Cortex of kidney (tissue), 1 donor: Measurements from ENCODE around the gene NHLRC2.

Experiments used
- DNase-seq: peaks from one replicate; lab custom pipeline; 2025; lab: John Stamatoyannopoulos, UW

NHLRC2 gene

GRCh38 chr10:113911113-113911512 lies 56.7 kb downstream of the NHLRC2 start:
- DNase-seq = no peak

GRCh38 chr10:113911839-113912238 lies 57.4 kb downstream of the NHLRC2 start:
- no peak for DNase-seq

DNA sequence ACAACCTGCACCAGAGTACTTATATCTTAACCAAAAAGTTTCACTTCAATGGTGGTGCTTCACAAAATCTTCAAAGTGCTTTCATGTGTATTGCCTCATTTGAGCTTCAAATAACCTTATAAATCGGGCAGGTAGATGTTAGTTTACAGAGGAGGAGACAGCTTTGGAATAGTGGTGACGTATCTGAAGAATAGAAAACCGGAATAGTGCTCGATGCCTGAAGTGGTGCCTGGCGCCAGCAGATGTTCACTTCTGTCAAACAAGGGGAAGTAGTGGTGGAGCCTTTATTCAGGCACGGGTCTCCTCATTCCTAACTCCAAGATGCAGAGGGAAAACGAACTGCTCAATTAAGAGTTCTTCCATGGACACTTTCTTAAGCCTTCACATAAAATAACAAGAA lies 58.1 kb downstream of the NHLRC2 start:
- no peak for DNase-seq

DNA sequence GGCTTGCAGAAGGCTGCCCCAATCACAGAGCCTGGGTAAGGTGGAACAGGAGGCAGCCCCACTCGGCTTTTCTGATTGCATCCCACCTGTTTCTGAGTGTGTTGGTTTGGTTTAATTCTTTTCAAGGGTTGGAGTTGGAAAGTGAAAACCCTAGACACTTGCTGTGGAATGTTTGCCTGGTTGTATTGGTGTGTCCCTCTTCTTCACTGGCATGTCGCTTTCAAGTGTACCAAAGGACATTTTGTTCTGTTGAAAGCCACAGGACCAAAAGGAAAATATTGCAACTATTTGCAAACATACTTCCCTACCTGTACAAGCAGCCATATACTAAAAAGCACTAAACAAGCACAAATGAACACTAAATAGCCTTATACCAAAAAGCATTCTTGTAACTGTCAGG lies 60.5 kb downstream of the NHLRC2 start:
- no peak for DNase-seq

DNA sequence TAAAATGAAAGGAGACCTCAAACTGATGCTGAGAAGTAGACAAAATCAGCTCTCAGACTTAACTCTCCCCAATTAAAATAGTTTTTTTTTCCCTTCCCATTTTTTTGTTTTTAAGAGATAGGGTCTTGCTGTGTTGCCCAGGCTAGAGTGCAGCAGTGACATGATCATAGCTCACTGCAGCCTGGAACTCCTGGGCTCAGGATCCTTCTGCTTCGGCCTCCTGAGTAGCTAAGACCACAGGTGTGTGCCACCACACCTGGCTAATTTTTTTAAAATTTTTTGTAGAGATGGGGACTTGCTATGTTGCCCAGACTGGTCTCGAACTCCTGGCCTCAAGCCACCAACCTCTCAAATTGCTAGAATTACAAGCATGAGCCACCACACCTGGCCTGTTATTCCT lies 61.1 kb downstream of the NHLRC2 start:
- DNase-seq = no peak

DNA sequence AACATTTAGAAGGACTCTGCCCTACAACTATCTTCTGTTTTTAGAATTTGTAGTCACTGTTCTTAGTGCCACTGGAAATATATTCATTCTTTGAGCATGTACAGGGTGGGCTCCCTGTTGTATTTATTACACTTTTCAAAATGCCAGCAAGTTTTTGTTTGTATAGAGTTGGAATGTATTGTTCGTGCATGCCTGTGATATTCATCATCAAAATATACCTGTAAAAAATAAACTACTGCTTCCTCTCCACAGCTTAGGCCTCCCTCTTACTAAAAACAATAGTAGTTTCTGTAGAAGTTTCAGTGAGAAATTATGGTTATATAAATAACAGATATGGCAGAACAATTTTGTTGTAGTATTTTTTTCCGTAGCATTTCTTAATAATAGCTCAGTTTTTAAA lies 61.6 kb downstream of the NHLRC2 start:
- DNase-seq = no peak

GRCh38 chr10:113917636-113918035 lies 63.2 kb downstream of the NHLRC2 start:
- DNase-seq = no peak

GRCh38 chr10:113920114-113920513 lies 65.7 kb downstream of the NHLRC2 start:
- DNase-seq = no peak

- no peak for DNase-seq
Observed at GRCh38 chr10:113920875-113921274, 66.4 kb downstream of the NHLRC2 start.

DNA sequence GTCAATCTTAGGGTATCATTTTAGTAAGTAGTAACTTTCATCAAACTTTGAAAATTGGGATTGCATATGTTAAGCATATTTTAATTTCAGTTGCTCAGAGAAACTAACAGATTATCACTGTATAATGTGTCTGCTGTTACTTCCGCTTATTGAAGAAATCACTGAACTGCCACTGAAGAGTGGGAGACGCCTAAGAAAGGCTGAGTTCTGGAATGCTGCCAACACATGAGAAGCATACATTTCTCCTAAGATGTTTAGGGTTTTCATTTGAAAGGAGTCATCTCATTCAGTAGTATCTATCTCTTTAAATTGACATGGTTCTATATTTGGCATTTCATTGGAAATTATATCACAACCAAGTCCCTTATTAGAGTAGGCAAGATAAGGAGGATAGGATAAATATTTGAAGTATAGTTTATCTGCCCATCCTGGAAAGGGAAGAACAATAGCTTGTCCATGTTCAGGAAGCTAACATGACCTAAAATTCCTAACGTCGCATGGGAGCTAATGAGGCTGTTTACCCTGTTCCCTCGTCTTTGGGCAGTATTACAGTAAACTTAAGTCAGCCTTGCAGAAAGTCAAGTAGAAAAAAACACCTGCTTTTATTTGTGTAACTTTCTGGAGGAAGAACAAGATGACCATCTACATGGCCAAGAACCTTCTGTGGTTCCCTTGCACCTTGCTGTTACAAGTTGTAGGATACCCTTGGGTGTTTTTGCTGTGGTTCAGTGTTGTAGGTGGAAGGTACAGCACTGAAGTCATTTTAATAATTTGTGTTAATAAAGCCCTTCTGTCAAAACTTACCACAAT lies 67.3 kb downstream of the NHLRC2 start:
- no peak for DNase-seq

DNA sequence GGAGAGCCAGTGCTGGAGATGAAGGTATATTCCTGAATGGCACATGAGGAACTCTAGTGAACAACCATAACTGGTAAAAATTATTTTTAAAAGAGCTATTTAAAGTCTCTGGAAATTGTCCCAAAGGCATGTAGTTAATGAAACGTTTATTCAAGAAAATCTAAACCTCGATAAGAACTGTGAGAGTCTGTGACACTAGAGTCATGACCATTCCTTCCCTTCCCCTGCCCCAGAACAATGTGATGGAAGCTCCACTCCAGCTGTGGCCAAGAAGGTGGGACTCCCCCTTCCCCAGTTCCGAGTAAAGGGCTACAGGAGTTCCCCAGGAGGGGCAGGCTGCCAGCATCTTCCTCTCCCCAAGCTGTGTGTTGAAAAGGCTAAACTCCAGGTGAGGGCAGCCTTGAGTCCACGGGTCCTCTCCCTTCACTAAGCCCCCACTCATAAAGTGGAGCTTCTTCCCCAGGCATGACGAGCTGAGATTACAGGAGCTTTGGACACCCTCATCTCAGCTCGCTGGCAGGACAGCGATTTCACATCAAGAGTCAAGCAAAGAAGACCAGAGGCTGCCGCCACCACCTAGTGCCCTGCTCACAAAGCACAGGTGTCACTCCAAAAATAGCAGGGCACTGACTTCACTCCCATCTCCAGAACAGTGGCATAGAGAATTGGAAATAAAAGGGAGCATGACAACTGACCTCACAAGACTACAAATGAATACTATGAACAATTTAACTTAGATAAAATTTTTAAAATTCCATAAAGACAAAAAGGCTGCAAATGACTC lies 68.5 kb downstream of the NHLRC2 start:
- DNase-seq = no peak

DNA sequence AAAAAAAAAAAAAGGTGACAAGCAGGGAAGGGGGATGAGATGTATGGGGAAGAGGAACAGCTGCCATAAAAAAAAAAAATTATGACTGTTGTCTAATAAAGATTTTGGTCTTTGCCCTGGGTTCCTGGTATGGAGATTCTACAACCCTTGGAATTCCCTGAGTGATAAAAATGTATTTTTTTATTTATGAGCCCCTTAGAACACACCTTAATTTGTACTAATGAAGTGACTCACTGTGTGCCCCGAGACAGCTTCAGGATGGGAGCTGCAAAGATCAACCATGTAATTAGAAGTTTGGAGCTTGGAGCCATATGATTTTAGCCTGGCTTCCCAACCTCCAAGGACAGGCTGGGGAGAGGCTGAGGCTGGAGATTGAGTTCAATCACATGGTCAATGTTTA lies 69.7 kb downstream of the NHLRC2 start:
- DNase-seq = no peak

DNA sequence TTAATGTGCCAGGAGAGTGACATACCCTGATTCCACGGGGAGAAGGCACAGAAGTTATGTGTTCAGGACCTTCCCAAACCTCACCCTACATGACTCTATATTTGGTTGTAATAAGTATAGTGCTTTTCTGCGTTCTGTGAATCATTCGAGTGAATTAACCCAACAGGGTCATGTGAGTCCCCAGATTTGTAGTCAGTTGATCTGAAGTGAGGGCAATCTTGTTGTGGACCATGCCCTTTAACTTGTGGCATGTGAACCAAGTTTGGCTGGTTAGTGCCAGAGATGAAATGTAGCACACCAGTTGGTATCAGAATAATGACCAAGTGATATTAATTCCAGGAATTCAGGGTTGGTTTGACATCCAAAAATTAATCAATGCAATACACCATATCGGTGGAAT lies 70.2 kb downstream of the NHLRC2 start:
- no peak for DNase-seq

DNA sequence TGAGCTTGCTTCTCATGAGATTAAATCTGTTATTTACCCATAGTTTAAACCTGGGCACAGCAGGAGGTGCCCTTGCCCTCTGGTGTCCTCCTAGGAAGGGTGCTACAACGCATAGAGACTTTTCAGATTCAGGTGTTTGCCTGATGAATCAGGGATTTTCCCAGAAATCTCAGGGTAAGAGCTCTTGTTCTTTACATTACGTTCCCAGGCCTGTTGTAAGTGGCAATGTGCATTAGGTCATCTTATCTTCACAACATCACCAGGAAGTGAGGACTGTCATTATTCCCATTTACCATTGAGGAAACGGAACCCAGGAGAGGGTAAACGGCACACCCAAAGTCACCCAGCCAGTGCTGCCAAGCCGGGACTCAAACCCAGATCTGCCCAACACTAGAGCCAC lies 73.0 kb downstream of the NHLRC2 start:
- no peak for DNase-seq

DNA sequence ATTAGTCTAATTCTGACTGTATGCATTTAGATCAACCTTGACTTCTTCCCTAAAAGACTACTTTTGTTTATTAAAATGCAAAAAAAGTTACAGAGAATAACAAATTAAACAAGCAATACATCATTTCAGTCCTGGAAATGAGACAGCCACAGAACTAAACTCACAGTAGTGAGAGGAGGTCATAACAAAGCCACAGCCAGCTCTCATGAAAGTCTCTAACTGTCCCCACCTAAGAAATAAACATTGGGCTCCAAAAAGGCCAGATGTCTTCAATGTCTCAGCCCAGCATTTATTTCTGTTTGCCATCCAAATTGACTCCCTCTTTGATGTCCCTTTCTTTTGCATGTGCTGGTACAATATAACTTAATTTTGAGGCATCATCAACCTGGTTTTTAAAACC lies 74.4 kb downstream of the NHLRC2 start:
- DNase-seq = no peak

DNA sequence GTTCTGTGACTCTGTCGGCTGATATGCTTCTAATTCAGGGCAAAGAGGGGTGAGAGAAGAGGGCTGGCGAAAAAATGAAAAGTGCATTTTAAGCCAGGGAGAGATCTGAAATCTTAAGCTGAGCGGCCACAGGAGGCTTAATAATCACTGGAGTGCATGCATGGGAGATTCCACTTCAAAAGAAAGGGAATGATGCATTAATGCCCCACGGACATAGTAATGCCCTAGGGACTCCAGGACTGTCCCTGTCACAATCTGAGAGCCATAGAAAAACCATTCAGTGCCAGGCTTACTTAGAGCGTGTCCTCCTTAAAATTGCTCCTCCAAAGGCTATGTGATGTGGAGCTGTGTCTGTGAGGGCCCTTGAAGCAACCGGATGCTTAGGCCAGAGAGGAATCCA lies 75.1 kb downstream of the NHLRC2 start:
- no peak for DNase-seq

DNA sequence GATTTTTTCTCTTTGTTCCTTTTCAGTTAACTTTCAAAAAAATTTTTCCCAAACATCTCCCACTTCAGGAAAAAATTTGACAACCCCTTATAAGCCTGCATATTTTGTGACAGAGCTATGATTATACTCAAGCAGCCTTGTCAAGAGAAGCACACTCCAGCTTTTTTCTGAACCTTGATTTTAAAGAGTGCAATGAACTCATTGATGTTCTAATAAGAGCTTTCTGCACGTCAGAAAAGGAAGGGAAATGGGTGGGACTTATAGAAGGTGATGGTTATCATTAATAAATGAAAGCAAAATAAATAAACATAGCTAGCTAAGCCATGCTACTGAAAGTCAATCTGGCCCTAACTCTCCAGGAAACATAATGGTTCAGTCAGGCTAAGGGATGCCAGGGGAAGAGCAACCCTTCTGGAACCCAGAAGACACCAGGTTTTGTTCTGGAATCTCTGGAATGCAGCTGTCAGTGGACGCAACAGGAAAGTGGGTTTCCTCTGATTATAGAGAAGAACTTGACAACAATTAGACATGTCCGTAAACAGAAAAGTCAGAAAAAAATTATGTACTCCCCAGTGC lies 76.1 kb downstream of the NHLRC2 start:
- no peak for DNase-seq

DNA sequence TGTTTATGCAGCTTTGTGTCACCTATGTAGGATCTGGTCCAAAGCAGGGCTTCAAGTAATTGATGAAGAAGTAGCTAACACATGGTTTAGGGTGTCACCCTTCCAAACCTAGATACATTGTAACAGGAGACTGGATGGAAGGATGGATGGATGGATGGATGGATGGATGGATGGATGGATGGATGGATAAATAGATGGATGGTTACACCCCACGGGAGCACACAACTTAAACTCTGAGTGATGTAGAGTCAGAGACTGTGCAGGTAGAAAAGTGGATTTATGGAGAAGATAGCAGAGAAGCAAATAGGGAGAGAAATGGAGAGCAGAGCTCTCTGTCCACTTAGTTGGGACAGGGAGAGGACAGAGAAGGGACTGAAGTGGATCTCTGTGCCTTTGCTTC lies 78.4 kb downstream of the NHLRC2 start:
- no peak for DNase-seq

- no peak for DNase-seq
Observed at GRCh38 chr10:113933894-113934532, 79.6 kb downstream of the NHLRC2 start.

DNA sequence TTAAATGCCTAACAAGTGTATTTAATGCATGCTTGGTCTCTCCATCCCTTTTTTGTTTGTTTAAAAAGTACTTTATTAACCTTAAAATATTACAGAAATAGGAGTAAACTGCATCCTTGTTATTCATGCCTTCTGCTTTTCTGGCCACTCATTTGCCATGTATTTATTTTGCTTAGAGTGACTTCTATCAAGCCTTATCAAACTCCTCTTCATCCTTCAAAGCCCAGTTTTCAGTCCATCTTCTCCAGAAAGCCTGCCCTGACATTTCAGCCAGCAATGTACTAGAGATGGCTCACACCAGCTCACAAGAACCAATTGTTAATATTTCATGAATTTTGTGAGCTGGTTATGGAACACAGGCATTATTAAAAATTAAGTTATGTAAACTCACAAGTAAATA lies 82.8 kb downstream of the NHLRC2 start:
- DNase-seq = no peak

- DNase-seq = no peak
Observed at GRCh38 chr10:113937756-113938155, 83.3 kb downstream of the NHLRC2 start.

GRCh38 chr10:113939212-113939860 lies 84.9 kb downstream of the NHLRC2 start:
- DNase-seq = no peak
